IMR-90 (cell line): ENCODE results near the gene SLC19A1. TPM values are rescaled to one million over a fixed set of nuclear protein-coding genes. Genes with fewer than 3 reads are reported as not detected.

ENCODE experiments used
- ATAC-seq: fragments of 200-7000 bp; cut with Tn5 transposase; 2 replicates; pipeline ENCODE4 v1.9.1; 2020; ENCODE audit warnings: low read depth, mild to moderate bottlenecking, moderate library complexity
- BruUV-seq: library from RNA; stranded (reverse); fragments of 400-500 nt; replicated peaks from 2 replicates; lab custom pipeline; 2021; lab: Mats Ljungman, UMichigan
- CTCF ChIA-PET: fragments of 300-600 bp; formaldehyde crosslinking; extraction: SDS; loops from one replicate; lab custom pipeline; 2021; ENCODE audit warnings: antibody characterized with exemption; lab: Yijun Ruan, JAX
- POLR2A ChIA-PET: fragments of 300-600 bp; sonication (Branson Sonifier 250); formaldehyde crosslinking; loops from one replicate; lab custom pipeline; 2022; ENCODE audit warnings: antibody characterized with exemption; ENCODE audit not compliant: unreplicated experiment; lab: Charles Lee
- DNase-seq: peaks from one replicate; pipeline ENCODE4 v3.0.0; 2013
- H2AFZ ChIP-seq: replicated peaks from 2 replicates; pipeline ENCODE3; 2013; ENCODE audit warnings: low read length, mild to moderate bottlenecking; ENCODE audit not compliant: poor library complexity
- H2AK5ac ChIP-seq: 2 replicates; pipeline ENCODE4 v1.6.1; 2013; ENCODE audit warnings: low read depth, low read length, inconsistent platforms
- H2AK9ac ChIP-seq: replicated peaks from 2 replicates; pipeline ENCODE3; 2013; ENCODE audit warnings: mild to moderate bottlenecking, low read depth, low read length, moderate library complexity; ENCODE audit not compliant: poor library complexity
- H2BK120ac ChIP-seq: 2 replicates; pipeline ENCODE4 v1.6.1; 2013; ENCODE audit warnings: low read depth, low read length, inconsistent platforms
- H2BK15ac ChIP-seq: 3 replicates; pipeline ENCODE4 v1.6.1; 2013; ENCODE audit warnings: low read depth, low read length, inconsistent platforms
- H2BK20ac ChIP-seq: 2 replicates; pipeline ENCODE4 v1.6.1; 2013; ENCODE audit warnings: low read depth, mild to moderate bottlenecking, inconsistent platforms, low read length, moderate library complexity
- H2BK5ac ChIP-seq: 2 replicates; pipeline ENCODE4 v1.6.1; 2013; ENCODE audit warnings: mild to moderate bottlenecking, low read depth, low read length, inconsistent platforms; ENCODE audit not compliant: poor library complexity, severe bottlenecking
- H3K14ac ChIP-seq: replicated peaks from 2 replicates; pipeline ENCODE4 v1.6.1; 2013; ENCODE audit warnings: low read depth, low read length, inconsistent platforms
- H3K18ac ChIP-seq: 2 replicates; pipeline ENCODE4 v1.6.1; 2013; ENCODE audit warnings: low read depth, low read length, control low read depth
- H3K23ac ChIP-seq: 2 replicates; pipeline ENCODE4 v1.6.1; 2013; ENCODE audit warnings: low read depth, low read length, inconsistent platforms
- H3K27ac ChIP-seq: 2 replicates; pipeline ENCODE4 v1.5.1; 2013; ENCODE audit warnings: mild to moderate bottlenecking, control low read depth, low read length; ENCODE audit not compliant: insufficient read depth
- H3K27me3 ChIP-seq: 2 replicates; pipeline ENCODE4 v1.6.1; 2013; ENCODE audit warnings: low read length; ENCODE audit not compliant: control insufficient read depth, insufficient read depth
- H3K36me3 ChIP-seq: 2 replicates; pipeline ENCODE4 v1.6.1; 2013; ENCODE audit warnings: low read length, mixed read lengths; ENCODE audit not compliant: control insufficient read depth, insufficient read depth
- H3K4ac ChIP-seq: 2 replicates; pipeline ENCODE4 v1.6.1; 2013; ENCODE audit warnings: low read depth, low read length, inconsistent platforms
- H3K4me1 ChIP-seq: 2 replicates; pipeline ENCODE4 v1.6.1; 2013; ENCODE audit warnings: low read length, mixed read lengths; ENCODE audit not compliant: control insufficient read depth, insufficient read depth
- H3K4me2 ChIP-seq: 2 replicates; pipeline ENCODE4 v1.6.1; 2013; ENCODE audit warnings: low read depth, mild to moderate bottlenecking, control low read depth, low read length, moderate library complexity
- H3K4me3 ChIP-seq: 2 replicates; pipeline ENCODE4 v1.5.1; 2013; ENCODE audit warnings: low read depth, mild to moderate bottlenecking, control low read depth, low read length, moderate library complexity; ENCODE audit not compliant: insufficient read depth
- H3K56ac ChIP-seq: 2 replicates; pipeline ENCODE4 v1.6.1; 2013; ENCODE audit warnings: low read length, inconsistent platforms; ENCODE audit not compliant: insufficient read depth; ENCODE audit errors: extremely low read depth
- H3K79me1 ChIP-seq, 2 experiments: 2 replicates each; pipeline ENCODE4 v1.6.1; 2013; ENCODE audit warnings: low read length in 2 of 2, inconsistent platforms in 1 of 2, low read depth in 1 of 2
- H3K9ac ChIP-seq: 2 replicates; pipeline ENCODE4 v1.6.1; 2013; ENCODE audit warnings: low read depth, low read length, control low read depth
- H3K9me1 ChIP-seq: 2 replicates; pipeline ENCODE4 v1.6.1; 2013; ENCODE audit warnings: low read length, inconsistent platforms; ENCODE audit not compliant: insufficient read depth
- H3K9me3 ChIP-seq: 2 replicates; pipeline ENCODE4 v1.6.1; 2013; ENCODE audit warnings: low read length; ENCODE audit not compliant: control insufficient read depth, insufficient read depth
- H4K20me1 ChIP-seq: 2 replicates; pipeline ENCODE4 v1.6.1; 2013; ENCODE audit warnings: low read length, inconsistent platforms; ENCODE audit not compliant: insufficient read depth
- H4K5ac ChIP-seq: 2 replicates; pipeline ENCODE4 v1.6.1; 2013; ENCODE audit warnings: mild to moderate bottlenecking, low read depth, low read length, control low read depth
- H4K8ac ChIP-seq, 2 experiments: 2 replicates each; pipeline ENCODE4 v1.6.1; 2013; ENCODE audit warnings: low read depth in 2 of 2, low read length in 2 of 2, control low read depth in 1 of 2, inconsistent platforms in 1 of 2
- H4K91ac ChIP-seq: 2 replicates; pipeline ENCODE4 v1.6.1; 2013; ENCODE audit warnings: low read depth, low read length, inconsistent platforms; ENCODE audit not compliant: insufficient read depth
- MAZ ChIP-seq: IDR thresholded peaks from 2 replicates; pipeline ENCODE4 v1.6.1; 2012; ENCODE audit warnings: low read depth, mild to moderate bottlenecking, low read length, improper control_type of control experiment, moderate library complexity, borderline replicate concordance
- NFE2L2 ChIP-seq: fragments of 150-350 bp; IDR thresholded peaks from 2 replicates; pipeline ENCODE4 v1.6.1; 2016; ENCODE audit warnings: low read depth, mild to moderate bottlenecking, low read length
- WGBS, 2 experiments: methylation state at CpG; one replicate each; pipeline versions ENCODE4 v1.1.5 to v1.1.7; 2013; ENCODE audit warnings: missing lambda C conversion rate in 2 of 2; ENCODE audit not compliant: insufficient read length in 1 of 2; ENCODE audit errors: extremely low coverage in 2 of 2; 5-methylcytosine and 5-hydroxymethylcytosine counted together
- dilution Hi-C: fragments of 300-500 bp; cut with HindIII; formaldehyde crosslinking; loops from one replicate; pipeline ENCODE4 v1.14.3; 2018; ENCODE audit warnings: low sequenced_read_pairs; ENCODE audit not compliant: unreplicated experiment
- in situ Hi-C: fragments of 300-500 bp; cut with MboI; formaldehyde crosslinking; loops from 3 replicates; pipeline ENCODE4 v1.14.3; 2019; ENCODE audit warnings: low sequenced_read_pairs, inconsistent platforms, mixed read lengths
- intact Hi-C: fragments of 100-400 bp; cut with micrococcal nuclease; formaldehyde crosslinking; loops from 2 replicates; pipeline ENCODE4 v1.10.0; 2022
- polyA plus RNA-seq, 3 experiments: library from polyadenylated mRNA; depleted of rRNA; stranded (reverse); fragments of >200 nt; gene quantifications; 2 replicates each; pipeline ENCODE4 v1.2.3, GENCODE V29; 2012; ENCODE audit warnings: low replicate concordance in 1 of 3
- total RNA-seq: library from RNA; depleted of rRNA; stranded (reverse); fragments of >200 nt; gene quantifications from 2 replicates; pipeline ENCODE4 v1.2.3, GENCODE V29; 2012

Gene SLC19A1
- total and polyA plus RNA-seq, 2 of the 4 experiments (the other 2 are of a cell fraction): 2.2 to 16.2 TPM

DNA sequence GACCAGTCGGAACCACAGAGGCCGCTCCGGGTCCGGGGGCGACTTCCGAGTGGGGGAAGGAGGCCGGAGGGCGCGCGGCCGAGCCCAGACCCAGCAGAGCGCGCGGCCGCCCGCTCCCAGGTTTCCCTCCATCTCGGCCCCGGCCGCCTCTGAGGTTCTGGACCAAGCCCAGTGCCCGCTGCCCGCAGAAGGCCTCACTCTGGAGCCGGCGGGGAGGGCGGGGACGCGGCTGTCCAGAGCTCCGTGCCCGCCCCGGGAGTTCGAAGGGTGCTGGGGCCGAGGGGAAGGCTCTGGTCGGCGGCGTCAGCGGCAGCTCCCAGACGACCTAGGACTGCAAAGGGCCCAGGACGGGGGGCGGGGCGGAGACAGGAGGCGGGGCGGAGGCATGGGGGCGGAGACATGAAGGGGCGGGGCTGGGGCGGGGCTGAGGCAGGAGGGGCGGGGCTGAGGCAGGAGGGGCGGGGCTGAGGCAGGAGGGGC lies 48.0 kb upstream of the SLC19A1 start:
- peaks cover 6% of the 10 kb centered on the region; the same call in 1 of the 2 replicates for H4K20me1 ChIP-seq
- no peak overlapping the region for H3K18ac ChIP-seq
- H3K27ac ChIP-seq: no peak overlapping the region
- TF ChIP-seq NFE2L2 (no peak), MAZ (peak; percentile 6; the same call in 1 of the 2 replicates)
- no peak overlapping the region for H3K23ac ChIP-seq
- no peaks in the 10 kb centered on the region for H3K36me3 ChIP-seq
- ATAC-seq: peak; percentile 92
- H2AK9ac ChIP-seq: peak overlapping the region; percentile 20
- H2BK5ac ChIP-seq: no peak overlapping the region
- H3K9me3 ChIP-seq: peaks cover 31% of the 10 kb centered on the region
- H3K9ac ChIP-seq: no peak overlapping the region
- in situ Hi-C loops: no loop called here
- no peak overlapping the region; a peak in 1 of 4 replicates for H4K8ac ChIP-seq
- peak overlapping the region; percentile 69 for H3K4me2 ChIP-seq
- WGBS, 2 experiments: 6% methylated on average over 14 of the region's 46 CpGs; no CpG with 5 or more reads in 1 of the 2 experiments
- H4K5ac ChIP-seq: no peak overlapping the region; the same call in 1 of the 2 replicates
- H3K9me1 ChIP-seq: peaks cover 9% of the 10 kb centered on the region
- no peak overlapping the region for H2BK15ac ChIP-seq
- peak overlapping the region; percentile 90 for H2AFZ ChIP-seq
- ChIA-PET CTCF (interaction anchor here (0.7 kb wide), 1 partner anchor 34 kb away, joined by 7 read pairs; no protein-coding TSS in a partner anchor), POLR2A (no interaction called here)
- H3K4ac ChIP-seq: no peak overlapping the region
- no peak overlapping the region for H4K91ac ChIP-seq
- H3K79me1 ChIP-seq: no peaks in the 10 kb centered on the region
- H3K27me3 ChIP-seq: peaks cover 46% of the 10 kb centered on the region
- no peak overlapping the region for H2AK5ac ChIP-seq
- H3K56ac ChIP-seq: no peak overlapping the region
- intact Hi-C loops: no loop called here
- dilution Hi-C loops: no loop called here
- H2BK20ac ChIP-seq: no peak overlapping the region
- H3K14ac ChIP-seq: no peak overlapping the region
- H2BK120ac ChIP-seq: no peak overlapping the region
- DNase-seq: peak; percentile 19
- BruUV-seq: no TSS peak
- no peaks in the 10 kb centered on the region for H3K4me1 ChIP-seq
- H3K4me3 ChIP-seq: peak overlapping the region; percentile 44
